Panc1 (cell line): ENCODE results near the gene EME1.

Experiments used
- POLR2AphosphoS5 ChIP-seq: IDR thresholded peaks from 2 replicates; pipeline ENCODE4 v1.6.1; 2012; ENCODE audit warnings: mild to moderate bottlenecking, low read depth, low read length, moderate library complexity
- TF ChIP-seq, protein P1 (sequence below), 2 experiments: IDR thresholded peaks; 2 replicates each; pipeline ENCODE4 v1.6.1; 2011 to 2012; ENCODE audit warnings: low read depth in 2 of 2, control low read depth in 1 of 2, low read length in 1 of 2, mild to moderate bottlenecking in 1 of 2, moderate library complexity in 1 of 2; ENCODE audit not compliant: insufficient read depth in 1 of 2
- TF ChIP-seq, protein P2 (sequence below): fragments of 450-650 bp; IDR thresholded peaks from 2 replicates; pipeline ENCODE4 v1.5.1; 2017; ENCODE audit warnings: mild to moderate bottlenecking

DNA sequence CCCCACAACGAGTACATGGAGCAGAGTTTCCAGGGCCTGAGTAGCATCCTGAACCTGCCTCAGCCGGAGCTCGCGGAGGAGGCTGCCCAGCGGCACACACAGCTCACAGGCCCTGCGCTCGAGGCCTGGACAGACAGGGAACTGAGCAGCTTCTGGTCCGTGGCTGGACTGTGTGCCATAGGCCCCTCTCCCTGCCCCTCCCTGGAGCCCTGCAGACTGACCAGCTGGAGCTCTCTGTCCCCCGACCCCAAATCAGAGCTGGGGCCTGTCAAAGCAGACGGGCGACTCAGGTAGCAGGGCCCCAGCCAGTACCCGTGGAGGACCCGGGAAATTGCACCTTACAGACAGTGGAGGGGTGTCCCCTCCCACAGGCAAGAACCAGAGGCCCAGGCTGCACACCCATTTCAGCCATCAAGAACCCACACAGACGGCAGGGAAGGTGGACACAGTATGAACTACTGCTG, 13.0 kb upstream of the EME1 start:
- TF ChIP-seq, protein P1, sequence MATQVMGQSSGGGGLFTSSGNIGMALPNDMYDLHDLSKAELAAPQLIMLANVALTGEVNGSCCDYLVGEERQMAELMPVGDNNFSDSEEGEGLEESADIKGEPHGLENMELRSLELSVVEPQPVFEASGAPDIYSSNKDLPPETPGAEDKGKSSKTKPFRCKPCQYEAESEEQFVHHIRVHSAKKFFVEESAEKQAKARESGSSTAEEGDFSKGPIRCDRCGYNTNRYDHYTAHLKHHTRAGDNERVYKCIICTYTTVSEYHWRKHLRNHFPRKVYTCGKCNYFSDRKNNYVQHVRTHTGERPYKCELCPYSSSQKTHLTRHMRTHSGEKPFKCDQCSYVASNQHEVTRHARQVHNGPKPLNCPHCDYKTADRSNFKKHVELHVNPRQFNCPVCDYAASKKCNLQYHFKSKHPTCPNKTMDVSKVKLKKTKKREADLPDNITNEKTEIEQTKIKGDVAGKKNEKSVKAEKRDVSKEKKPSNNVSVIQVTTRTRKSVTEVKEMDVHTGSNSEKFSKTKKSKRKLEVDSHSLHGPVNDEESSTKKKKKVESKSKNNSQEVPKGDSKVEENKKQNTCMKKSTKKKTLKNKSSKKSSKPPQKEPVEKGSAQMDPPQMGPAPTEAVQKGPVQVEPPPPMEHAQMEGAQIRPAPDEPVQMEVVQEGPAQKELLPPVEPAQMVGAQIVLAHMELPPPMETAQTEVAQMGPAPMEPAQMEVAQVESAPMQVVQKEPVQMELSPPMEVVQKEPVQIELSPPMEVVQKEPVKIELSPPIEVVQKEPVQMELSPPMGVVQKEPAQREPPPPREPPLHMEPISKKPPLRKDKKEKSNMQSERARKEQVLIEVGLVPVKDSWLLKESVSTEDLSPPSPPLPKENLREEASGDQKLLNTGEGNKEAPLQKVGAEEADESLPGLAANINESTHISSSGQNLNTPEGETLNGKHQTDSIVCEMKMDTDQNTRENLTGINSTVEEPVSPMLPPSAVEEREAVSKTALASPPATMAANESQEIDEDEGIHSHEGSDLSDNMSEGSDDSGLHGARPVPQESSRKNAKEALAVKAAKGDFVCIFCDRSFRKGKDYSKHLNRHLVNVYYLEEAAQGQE (IDR thresholded peaks at IDR 0.05; ENCODE audit: insufficient read depth in 1 of 2, low read depth in 2 of 2, low read length in 1 of 2), result no peak
- TF ChIP-seq, protein P2, sequence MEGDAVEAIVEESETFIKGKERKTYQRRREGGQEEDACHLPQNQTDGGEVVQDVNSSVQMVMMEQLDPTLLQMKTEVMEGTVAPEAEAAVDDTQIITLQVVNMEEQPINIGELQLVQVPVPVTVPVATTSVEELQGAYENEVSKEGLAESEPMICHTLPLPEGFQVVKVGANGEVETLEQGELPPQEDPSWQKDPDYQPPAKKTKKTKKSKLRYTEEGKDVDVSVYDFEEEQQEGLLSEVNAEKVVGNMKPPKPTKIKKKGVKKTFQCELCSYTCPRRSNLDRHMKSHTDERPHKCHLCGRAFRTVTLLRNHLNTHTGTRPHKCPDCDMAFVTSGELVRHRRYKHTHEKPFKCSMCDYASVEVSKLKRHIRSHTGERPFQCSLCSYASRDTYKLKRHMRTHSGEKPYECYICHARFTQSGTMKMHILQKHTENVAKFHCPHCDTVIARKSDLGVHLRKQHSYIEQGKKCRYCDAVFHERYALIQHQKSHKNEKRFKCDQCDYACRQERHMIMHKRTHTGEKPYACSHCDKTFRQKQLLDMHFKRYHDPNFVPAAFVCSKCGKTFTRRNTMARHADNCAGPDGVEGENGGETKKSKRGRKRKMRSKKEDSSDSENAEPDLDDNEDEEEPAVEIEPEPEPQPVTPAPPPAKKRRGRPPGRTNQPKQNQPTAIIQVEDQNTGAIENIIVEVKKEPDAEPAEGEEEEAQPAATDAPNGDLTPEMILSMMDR, result no peak
- TF ChIP-seq POLR2AphosphoS5, result no peak
